ENCODE data around the gene MAP3K19.

MAP3K19 gene

DNA sequence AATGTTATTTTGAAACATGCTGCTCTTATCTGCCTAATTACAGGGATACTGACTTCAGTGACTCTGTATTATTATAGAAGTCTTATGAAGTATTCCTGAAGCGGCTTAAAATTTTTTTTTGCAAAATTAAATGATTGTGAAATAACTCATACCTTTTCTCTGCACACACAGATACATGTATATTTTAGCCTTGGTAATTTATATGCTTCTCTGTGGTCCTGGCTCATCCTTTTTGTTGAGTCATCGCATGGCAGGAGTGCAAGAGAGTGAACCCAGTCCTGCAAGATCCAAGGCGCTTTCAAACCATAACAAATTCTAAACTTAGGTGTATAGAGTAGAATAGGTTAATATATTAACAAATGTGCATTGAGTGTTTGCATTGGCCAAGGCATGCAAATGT is 120.1 kb downstream of the MAP3K19 start:
- no peak for DNase-seq (ENCODE audit: low read depth in 3 of 3)

DNA sequence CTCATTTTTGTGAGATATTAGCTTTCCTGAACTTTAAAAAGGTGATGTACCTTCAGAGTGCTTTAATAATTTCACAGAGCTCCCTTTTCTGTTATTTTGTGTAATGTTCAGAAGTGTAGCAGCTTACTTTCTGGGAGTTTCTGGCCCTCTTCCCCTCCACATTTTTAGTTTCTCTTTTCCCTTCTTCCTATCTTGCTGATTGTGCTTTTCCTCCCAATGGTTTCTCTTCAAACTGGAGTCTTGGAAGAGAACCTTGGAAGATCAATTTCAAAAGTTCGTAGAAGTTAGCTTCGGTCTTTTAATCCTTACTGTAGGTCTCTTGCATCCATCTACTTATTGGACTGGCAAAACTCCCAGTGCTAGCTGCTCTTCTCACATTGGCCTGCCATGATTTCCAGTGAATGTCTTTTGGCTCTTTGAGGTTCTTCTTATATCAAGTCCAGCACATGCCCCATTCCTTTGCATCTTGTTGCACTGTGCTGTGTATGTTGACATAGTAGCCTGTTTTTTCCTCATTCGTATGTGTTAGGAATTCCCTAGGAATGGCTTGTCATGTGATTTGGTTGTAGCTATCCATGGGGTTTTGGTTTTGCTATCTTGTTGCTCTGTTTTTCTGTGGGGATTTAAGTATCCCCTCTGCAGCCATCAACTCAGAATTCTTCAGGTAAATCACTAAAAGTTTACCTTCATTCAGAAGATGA is 120.9 kb downstream of the MAP3K19 start:
- no peak for DNase-seq (ENCODE audit: low read depth in 3 of 3)

DNA sequence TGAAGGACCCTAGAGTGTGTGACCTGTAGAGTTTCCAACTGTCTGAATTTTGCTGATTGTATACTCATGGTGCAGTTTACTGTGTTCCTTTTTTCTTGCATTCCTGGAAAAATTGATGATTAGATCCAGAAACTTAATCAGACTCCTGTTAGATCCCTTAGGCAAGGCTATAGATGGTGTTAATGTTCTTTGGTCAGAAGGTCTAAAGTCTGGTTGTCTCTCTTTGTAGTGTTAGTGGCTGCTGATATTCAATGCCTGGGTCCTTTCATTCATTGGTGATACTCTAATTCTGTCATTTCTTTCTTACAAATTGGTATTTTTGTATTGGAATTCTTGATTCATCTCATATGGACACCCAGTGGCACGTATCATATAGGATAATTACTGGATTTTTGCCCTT is 122.3 kb downstream of the MAP3K19 start:
- DNase-seq (ENCODE audit: low read depth in 3 of 3) = no peak

DNA sequence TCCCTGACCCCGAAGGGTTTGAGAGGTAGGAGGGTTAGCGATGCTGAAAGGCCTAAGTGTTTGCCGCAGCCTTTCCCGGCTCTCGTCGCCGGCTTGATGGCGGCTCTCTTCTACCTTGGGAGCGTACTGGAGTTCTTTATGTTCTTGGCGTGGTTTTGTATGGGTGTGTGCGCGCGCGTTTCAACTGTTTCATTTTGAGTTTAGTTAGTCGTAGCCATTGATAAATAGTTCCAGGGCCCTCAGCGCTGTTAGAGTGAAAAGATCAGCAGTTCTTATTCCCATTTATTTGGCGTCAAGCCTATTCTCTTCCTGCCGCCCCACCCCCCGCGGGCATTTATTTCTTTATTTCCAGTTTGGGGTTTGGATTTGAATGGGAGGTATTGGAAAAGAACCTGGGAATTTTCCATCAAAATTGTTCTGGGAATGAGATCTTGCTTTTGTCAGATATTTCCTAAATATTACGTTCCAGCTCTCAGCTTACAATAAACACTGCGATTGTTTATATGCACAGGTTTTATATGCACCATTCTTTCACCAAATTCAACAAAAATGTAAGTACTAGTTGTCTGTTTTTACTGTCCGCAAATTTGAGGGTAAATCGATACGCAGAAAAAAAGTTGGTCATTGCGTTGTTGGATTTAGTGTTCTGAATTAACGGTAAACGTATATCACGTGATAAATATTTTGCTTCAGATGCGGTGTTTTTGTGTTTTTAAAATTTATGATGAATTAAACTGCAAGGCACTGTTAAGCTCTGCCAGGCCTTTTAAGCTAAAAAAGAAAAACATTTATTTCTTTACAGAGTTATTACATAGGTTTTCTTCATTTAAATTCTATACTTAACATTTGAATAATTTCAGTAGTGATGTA is 127.7 kb downstream of the MAP3K19 start:
- peak in 1 of 3 experiments; percentile 23 for DNase-seq (ENCODE audit: low read depth in 3 of 3)

DNA sequence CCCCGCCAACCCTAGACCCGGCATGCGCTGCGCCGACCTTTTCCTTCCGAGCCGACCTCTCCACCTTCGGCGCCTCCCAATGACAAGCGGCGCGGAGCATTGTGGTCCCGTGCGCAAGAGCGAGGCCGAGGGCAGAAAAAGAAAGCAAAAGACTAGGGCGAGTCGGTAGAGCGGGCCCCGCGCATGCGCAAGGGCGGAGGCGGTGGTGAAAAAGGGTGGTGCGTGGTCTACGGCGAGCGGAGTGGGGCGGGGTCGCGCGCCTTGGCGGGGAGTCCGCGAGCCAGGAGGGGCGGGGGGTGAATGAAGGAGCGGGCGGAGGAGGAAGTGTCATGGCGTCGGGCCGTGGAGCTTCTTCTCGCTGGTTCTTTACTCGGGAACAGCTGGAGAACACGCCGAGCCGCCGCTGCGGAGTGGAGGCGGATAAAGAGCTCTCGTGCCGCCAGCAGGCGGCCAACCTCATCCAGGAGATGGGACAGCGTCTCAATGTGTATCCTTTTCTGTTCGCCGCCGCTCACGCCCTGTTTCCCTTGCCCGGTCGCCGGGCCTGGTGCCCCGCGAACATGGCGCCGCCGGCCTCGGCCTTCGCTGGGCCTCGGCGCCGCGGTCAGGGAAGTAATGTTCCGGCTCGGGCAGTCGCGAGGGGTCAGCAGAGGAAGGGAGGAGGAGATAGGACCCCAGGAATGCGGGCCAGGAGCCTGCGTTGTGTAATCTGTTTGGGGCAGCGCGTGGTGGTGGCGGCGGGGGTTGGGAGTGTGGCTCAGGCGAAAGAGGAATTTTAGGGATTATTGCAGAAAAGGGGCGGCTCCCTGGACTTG is 128.5 kb downstream of the MAP3K19 start, which contains the start of gene CCNT2:
CCNT2 (plus strand) TSS at position 297 of the 815 bp plus-strand sequence; CDS start at position 330, 33 bp downstream.
- DNase-seq (ENCODE audit: low read depth in 3 of 3) = peak; percentile 99 to 100 (median 99)

DNA sequence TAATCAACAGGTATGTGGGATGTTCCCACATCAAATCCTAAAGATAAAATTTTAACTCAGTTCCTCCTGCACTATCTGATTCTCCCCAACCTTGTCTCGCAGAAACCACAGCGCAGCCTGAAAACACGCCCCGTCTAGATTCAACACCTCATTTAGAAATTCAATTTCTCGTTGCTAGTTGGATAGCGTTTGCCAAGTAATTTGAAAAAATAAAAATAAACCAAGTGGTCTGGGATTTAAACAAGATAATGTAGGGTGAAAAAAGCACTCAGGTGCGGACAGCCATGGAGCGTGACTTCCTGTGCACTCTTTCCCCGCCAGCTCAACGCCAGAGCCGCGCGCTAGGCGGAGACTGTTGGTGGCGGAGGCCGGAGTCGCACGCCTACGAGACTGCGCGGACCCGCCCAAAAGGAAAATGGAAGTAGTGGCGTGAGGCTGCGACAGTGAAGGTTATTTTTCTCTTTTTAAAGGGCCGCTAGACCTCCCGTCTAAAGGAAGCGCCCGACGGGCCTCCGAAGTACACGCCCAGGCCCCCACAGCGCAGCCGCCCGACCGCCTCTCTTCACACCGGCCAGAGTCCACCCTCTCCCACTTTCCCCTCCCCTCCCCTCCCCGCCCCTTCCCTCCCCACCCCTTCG is 129.2 kb downstream of the MAP3K19 start:
- peak in 2 of 3 experiments; percentile 76 to 78 for DNase-seq (ENCODE audit: low read depth in 3 of 3)

DNA sequence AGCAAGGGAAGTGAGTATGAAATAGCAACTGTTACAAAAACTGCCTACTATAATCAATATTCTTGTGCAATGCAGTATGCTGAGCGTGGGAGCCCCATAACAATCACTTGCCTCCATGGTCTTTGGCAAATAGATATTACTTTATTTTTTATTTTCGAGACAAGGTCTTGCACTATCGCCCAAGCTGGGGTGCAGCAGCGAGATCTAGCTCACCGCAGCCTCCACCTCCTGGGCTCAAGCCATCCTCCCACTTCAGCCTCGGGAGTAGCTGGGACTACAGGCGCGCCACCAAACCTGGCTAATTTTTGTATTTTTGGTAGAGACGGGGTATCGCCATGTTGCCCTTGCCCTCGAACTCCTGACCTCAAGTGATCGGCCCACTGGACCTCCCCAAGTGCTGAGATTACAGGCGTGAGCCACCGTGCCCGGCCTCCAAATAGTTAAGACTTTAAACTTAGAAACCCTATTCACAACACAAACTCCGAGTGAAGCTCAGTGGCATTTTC is 129.8 kb downstream of the MAP3K19 start:
- no peak for DNase-seq (ENCODE audit: low read depth in 3 of 3)

Data from stimulated activated CD4-positive, alpha-beta T cell treated with anti-CD3 and anti-CD28 coated beads, TNF-alpha, amount 100 ng/mL, for 4 hours (primary cell).